ENCODE data around the gene STRIP1. TPM values are rescaled to one million over a fixed set of nuclear protein-coding genes. Genes with fewer than 3 reads are reported as not detected.

The STRIP1 gene
- total and polyA plus RNA-seq, 2 donors from 2014 or later, result 9.5 to 31.1 TPM

GRCh38 chr1:110102081-110102480 is 67.7 kb downstream of the STRIP1 start:
- DNase-seq (no peak), FAIRE-seq (no peak)
- Histone ChIP-seq H3K4me3 (ENCODE audit: low read length in 3 of 3) (no peak overlapping the region), H3K9ac (ENCODE audit: low read length in 3 of 3) (no peak overlapping the region), H3K9me3 (ENCODE audit: control insufficient read depth in 2 of 3, insufficient read depth in 1 of 3, low read length in 3 of 3) (no peaks in the 10 kb centered on the region), H3K27ac (ENCODE audit: low read depth in 2 of 2, low read length in 2 of 2) (no peak overlapping the region), H3K4me1 (ENCODE audit: control insufficient read depth in 2 of 3, insufficient read depth in 2 of 3, low read depth in 1 of 3, low read length in 3 of 3) (no peaks in the 10 kb centered on the region), H3K27me3 (ENCODE audit: control insufficient read depth, insufficient read depth, low read length) (no peaks in the 10 kb centered on the region), H3K36me3 (ENCODE audit: control insufficient read depth in 2 of 3, insufficient read depth in 3 of 3, low read length in 3 of 3) (no peaks in the 10 kb centered on the region)
- intact Hi-C loops (cut with DNase I), result loop anchor here (10.0 kb wide), 1 partner anchor 47 kb away; no protein-coding TSS in a partner anchor
- no peak for TF ChIP-seq CTCF (IDR thresholded peaks at IDR 0.05; ENCODE audit: borderline replicate concordance, extremely low read depth, insufficient read depth)

Other genes starting within 250 kb of the STRIP1 start
- 33.8 TPM for gene CSF1, start 123.8 kb upstream of the STRIP1 start, total RNA-seq
- 11.1 TPM for gene CSF1, start 123.8 kb upstream of the STRIP1 start, polyA plus RNA-seq (ENCODE audit: insufficient read depth, low read depth, low replicate concordance)
- gene AHCYL1, start 49.9 kb upstream of the STRIP1 start, total RNA-seq, result 125 TPM
- gene AHCYL1, start 49.9 kb upstream of the STRIP1 start, polyA plus RNA-seq (ENCODE audit: insufficient read depth, low read depth, low replicate concordance), result 103 TPM
- gene ALX3, start 36.0 kb downstream of the STRIP1 start, total RNA-seq, result not detected
- not detected for gene ALX3, start 36.0 kb downstream of the STRIP1 start, polyA plus RNA-seq (ENCODE audit: insufficient read depth, low read depth, low replicate concordance)
- not detected for gene UBL4B, start 77.8 kb downstream of the STRIP1 start, total RNA-seq
- gene UBL4B, start 77.8 kb downstream of the STRIP1 start, polyA plus RNA-seq (ENCODE audit: insufficient read depth, low read depth, low replicate concordance), result not detected
- 2.3 TPM for gene SLC6A17, start 115.9 kb downstream of the STRIP1 start, total RNA-seq
- 1.7 TPM for gene SLC6A17, start 115.9 kb downstream of the STRIP1 start, polyA plus RNA-seq (ENCODE audit: insufficient read depth, low read depth, low replicate concordance)
- 52.9 TPM for gene KCNC4, start 175.7 kb downstream of the STRIP1 start, total RNA-seq
- gene KCNC4, start 175.7 kb downstream of the STRIP1 start, polyA plus RNA-seq (ENCODE audit: insufficient read depth, low read depth, low replicate concordance), result 12.9 TPM